ENCODE data around the gene ATXN1L.
A peak's percentile ranks its signal among the peaks of the same experiment; 100 is the strongest.
"Not testable (repeated sequence)": the region's sequence is repeated elsewhere in the genome, so short reads cannot be mapped to it uniquely, and the experiment has no call there.

The ATXN1L gene

DNA sequence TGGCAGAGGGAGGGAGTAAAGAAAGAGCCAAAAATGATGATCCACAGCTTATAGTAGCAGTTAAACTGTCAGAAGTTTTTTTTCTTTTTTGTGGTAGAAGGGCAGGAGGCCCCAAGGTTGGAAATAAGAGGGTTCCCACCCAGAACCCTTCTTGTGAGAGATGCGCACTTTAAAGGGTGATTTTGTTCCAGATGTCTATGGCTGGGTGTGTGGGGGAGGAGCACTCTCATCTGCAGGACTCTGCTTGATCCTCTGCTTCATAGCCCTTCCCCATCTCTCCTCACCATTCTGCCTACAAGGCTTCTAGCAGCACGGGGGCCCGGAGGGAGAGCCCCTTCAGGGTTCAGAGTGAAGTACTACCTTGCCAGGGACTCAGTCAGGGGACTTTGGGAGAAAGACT lies 6.4 kb downstream of the ATXN1L start:
- no peak for DNase-seq (ENCODE audit: low read depth in 2 of 2)

DNA sequence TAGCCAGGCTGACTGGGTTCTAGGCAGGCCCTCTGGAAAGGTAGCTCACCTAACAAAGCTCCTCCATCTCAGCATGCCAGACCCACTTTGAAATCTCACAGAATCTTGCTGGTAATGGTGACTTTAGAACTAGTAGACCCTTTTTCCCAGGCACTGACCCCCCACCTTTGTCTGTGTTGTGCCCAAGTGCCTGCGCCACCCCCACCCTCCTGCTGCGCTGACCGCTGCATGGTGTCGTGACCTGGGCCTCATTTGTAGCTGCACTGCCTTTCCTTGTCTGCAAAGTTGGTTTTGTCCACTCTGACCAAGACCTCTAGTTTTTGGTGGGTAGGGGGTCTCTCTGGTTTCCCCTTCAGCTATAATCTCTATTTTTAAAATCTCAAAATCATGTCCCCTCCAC lies 6.8 kb downstream of the ATXN1L start:
- no peak for DNase-seq (ENCODE audit: low read depth in 2 of 2)

DNA sequence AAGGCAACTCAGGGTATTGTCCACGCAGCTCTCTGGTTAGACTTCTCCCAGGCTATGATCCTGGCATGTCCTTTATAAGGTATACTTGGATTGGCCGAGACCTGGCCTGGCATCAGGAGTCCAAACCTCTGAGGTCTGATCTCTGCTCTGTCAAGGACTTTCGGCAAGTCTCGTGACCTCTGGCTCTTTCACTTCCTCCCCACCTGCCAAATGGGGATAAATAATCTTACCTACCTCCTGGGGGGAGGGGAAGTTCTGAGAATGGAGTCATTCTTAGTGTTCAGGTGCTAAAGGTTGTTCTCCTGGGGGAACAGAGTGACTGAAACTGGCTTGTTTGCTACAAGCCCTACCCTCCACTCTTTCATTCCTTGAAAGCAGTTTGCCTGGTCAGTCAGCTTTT lies 7.6 kb downstream of the ATXN1L start:
- DNase-seq (ENCODE audit: low read depth in 2 of 2), result no peak

DNA sequence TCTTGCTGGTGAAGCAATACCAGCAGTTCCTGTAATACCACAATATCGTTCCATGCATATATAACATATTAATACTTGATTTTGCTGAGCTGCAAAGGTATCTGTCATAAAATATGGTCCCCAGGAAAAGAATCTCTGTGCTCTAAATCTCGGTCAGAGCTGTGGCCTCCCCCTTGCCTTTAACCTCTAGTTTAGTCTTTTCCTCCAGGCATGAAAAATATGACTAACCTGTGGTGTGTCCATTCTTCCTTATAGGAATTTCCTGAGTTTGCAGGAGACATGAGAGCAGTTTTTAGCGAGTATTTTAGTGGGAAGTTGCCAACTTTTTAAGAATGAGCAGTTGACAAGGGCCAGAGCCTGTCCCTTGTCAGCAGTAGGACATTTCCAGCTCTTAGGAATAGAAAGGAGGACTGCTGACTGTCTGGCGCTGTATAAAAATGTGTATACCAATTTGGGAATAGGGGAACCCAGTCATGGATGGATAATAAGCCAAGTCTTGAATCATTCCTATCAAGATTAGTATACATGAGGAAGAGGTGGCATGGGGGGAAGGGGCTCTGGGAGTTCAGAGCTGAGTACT lies 8.7 kb downstream of the ATXN1L start:
- no peak for DNase-seq (ENCODE audit: low read depth in 2 of 2)

DNA sequence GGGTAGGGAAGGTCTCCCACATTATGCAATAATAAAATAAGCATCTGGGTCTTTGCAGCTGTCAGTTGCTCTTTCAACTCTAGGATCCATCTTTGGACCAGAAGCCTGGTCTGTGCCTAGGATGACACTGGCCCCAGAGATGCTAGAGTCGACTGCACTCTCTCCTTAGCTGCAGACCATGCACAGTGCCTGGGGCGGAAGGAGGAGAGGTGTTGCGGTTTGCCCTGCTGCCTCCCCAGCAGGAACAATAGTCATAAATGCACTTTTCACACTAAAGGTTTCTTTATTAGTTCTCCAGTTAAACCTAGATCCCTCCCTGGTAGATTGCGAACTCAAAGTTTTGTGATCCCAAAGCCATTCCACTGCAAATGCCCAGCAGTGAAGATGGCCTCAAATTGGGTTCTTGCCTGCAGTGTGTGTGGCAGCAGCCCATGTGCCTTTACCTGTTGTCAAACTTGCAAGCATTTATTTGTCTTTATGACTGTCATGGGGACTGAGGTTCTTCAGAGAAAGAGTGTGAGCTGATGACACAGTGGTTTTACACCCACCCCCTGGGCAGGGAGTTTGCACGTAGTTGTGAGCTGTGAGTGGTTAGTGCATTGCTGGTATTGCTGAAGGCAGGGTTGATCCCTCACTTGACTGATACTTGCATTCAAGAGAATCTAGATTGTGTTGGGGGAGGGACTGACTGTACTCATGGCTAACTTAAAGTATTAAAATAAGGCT lies 10.3 kb downstream of the ATXN1L start:
- DNase-seq (ENCODE audit: low read depth in 2 of 2), result no peak

DNA sequence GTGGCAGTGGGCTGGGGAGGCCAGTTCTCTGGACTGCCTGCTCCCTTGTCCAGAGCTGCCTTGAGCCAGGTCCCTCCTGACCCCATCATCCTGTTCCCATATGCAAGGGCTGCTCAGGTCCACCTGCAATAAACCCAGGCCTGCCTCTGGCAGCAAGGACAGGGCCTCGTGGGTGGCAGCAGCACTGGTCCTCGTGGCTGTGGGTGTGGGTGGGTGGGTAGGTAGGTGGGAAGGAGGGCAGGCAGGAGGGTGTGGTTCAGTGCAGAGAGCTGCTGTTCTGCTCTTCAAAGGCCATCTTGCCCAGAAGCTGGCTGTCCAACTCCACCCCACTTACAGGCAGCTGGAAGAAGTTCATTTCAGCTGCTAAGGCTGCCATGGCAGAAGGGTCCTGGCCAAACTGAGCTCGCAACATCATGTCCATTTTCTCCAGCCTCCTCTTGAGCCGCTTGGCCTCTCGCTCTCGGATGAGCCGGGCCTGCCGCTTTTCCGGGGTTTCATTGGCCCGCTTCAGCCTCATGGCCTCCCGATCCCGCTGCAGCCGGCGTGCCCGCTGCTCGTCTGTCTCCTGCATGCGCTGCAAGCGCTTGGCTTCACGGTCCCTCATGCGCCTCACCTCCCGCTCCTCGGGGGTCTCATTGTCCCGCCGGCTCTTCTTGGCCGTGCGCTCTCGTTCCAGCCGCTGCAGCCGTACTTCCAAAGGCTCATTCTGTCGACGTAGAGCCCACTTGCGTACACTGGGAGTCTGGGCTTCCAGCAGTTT lies 14.2 kb downstream of the ATXN1L start:
- DNase-seq (ENCODE audit: low read depth in 2 of 2), result no peak

DNA sequence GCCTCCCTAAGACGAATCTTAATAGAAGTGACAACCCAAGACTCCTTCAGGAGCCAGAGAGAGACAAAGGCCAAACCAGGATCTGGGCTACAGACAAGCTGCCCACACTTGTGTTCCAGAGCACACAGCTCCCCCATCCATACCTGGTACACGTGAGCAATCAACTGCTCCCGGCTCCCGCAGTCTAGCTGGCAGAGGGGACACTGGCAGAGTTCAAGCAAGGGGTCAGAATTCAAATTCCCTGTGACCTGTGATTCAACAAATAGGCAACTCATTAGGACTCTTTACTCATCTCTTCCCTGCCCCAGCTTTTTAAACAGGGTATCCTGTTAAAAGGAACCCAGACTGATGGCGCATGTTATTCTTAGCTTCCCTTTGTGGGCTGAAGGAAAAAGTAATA lies 18.2 kb downstream of the ATXN1L start:
- no peak for DNase-seq (ENCODE audit: low read depth in 2 of 2)

DNA sequence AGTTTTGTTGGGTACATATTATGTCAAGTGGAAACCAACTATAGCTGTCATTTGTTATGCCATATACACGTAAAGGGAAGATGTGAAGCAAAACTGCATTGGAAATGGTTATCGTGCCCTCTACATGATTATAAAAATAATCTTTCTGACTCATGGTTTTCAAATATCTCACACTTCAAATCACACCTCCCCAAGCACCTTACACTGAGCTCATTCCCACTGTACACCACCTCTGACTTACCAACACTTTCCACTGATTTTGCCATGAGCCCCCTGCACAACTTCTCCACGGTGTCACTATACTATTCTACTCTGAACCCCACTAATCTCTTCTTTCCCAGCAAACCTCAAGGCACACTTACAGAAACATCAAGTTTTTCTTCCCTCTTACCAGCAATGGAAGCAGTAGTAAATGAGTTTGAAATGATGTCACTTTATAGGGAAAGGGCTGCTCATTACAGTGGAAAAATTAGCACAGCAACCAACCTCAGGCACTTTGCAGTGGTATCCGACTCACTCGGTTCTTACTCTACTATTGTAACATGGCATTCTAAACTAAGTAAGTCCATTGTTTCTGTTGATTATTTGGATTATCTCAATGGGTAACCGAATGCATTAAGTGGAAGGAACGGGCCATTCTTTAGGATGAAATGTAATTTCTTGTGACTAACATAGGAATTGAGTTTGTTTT lies 19.5 kb downstream of the ATXN1L start:
- no peak for DNase-seq (ENCODE audit: low read depth in 2 of 2)

DNA sequence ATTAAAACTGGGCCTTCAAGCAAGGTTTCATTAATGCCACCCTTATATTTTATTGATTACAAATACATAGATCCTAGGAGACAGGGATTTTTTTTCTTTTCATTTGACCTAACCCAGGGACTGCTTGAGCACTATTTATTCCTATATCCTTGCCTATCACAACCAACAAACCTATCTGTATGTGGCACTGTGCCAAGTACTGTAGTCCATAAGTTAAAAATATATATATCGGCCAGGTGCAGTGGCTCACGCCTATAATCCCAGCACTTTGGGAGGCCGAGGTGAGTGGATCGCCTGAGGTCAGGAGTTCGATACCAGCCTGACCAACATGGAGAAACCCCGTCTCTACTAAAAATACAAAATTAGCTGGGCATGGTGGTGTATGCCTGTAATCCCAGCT lies 21.4 kb downstream of the ATXN1L start:
- not testable (repeated sequence) for DNase-seq (ENCODE audit: low read depth in 2 of 2)

DNA sequence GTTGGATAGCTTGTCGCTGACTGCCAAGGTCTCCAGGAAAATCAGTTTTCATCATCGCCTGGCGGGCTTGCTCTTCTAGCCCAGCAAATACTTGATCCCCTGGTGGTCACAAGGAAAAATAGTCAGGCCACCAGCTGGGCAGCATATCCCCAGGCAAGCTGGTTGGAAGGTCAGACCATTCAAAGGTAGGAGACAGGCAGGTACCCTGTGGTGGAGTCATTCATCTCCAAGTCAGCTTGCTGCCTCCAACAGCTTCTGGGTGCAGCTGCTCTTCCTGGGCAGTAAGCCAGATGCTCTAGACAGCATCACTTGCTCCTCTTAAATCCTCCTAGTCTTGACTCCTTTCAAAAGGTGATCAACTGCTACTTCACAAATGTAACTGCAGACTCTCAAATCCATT lies 22.2 kb downstream of the ATXN1L start:
- no peak for DNase-seq (ENCODE audit: low read depth in 2 of 2)

DNA sequence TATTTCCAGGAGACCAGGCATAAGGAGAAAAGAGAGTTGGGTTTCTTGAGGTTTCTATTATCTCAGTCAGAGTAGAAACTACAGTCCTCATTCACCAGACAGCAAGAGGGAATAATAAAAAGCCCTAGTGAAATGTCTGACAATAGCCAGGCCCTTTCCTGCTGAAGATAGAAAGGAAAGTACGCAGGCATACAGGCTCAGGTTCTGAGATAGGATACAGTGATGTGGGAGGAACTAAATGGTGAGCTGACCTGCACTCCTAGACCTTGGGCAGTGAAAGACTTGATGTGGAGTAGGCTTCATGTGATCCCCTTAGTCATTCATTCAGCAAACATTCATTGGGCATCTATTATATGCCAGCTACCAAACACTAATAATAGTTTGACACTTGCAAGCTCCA lies 23.3 kb downstream of the ATXN1L start:
- no peak for DNase-seq (ENCODE audit: low read depth in 2 of 2)

DNA sequence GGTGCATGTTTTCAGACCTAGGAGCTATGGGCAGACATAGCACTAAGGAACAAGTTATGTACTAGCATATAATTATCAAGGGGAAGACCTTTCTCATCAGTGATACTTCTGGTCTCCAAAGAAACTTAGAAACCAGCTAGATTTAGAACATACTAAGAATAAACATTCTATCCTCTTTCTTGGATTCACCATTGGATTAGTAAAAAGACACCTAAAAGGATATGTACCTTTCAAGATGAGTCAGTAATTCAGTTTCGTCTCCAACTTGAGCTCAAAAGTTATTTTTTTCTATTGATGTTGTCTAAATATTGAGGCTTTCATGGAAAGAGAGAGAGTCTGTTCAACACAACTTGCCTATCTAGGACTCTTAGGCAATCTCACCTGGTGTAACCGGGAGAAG lies 25.0 kb downstream of the ATXN1L start:
- no peak for DNase-seq (ENCODE audit: low read depth in 2 of 2)

DNA sequence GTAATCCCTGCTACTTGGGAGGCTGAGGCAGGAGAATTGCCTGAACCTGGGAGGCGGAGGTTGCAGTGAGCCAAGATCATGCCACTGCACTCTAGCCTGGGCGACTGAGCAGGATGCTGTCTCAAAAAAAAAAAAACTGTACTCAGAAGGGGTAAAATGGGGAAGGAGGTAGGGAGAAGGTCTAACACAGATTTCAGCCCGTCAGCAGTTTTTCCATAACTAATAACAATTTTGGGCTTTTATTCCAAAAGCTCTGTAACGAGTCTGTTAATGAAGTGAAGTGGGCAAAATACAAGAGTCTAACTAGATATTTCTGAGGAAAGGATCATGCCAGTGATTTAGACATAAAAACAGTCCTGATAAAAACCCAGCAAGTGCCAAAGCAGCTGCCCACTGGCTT lies 27.4 kb downstream of the ATXN1L start:
- no peak for DNase-seq (ENCODE audit: low read depth in 2 of 2)

DNA sequence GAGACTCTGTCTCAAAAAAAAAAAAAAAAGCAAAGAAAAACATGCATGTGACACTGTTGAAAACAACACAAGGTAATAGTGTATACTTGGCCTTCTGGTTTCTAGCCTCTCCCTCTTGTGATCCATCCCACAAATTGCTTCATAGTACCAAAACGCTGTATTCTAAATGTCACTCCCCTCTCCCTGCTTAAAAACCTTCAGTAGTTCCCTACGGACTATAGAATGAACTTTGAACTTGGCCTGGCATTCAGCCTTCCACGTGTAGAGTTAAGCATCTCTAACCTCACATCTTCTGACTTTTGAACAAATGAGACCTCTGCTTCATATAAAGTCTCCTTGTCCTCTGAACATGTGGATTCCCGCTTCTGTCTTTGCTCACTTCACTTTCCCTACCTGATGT lies 33.1 kb downstream of the ATXN1L start:
- DNase-seq (ENCODE audit: low read depth in 2 of 2), result no peak

DNA sequence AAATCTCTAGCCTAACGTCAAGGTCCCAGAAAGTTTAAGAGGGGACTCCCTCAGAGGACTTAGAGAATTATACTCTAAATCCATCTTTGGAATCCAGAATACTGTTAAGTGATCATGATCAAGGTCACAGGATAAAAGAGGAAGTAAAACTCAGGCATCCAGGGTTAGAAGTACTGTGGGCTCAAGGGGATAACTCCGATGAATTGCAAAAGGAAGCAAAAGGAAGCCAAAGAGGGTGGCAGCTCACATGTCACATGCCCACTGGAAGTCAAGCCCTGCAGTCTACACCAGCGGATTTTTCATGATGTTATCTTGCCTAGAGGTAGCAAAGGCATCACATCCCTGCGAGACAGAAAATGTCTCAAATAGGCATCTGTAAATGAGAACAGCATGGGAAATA lies 34.4 kb downstream of the ATXN1L start:
- DNase-seq (ENCODE audit: low read depth in 2 of 2), result no peak

DNA sequence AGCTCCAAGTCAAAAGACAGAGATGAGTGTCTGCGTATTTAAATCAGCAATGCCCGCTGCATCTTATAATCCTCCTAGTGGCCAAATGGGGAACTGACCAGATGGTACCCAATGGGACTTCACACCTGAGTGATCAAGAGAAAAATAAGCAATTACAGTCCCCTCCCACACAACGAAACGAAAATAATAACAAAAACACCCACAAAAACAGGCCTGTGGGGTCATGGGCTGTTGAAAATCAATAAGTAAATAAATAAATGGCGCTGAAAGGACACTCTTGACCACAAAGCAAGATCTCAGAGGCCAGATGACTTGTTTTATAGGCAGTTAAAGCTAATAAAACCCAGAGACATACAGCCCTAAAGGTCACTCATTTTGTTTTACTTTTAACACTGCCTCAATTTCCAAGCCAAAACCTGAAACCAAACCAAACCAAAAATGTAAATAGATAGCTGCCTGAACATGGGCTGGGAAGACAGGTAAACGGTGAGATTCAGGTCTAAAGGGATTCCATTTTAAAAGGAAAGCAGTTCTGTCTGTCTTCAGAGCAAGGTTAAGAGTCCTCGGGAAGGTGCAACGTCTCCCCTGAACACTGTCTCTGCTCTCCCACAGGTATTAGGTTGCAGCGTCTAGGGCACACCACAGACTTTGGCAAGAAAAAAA lies 36.9 kb downstream of the ATXN1L start:
- peak; percentile 60 to 72 for DNase-seq (ENCODE audit: low read depth in 2 of 2)

DNA sequence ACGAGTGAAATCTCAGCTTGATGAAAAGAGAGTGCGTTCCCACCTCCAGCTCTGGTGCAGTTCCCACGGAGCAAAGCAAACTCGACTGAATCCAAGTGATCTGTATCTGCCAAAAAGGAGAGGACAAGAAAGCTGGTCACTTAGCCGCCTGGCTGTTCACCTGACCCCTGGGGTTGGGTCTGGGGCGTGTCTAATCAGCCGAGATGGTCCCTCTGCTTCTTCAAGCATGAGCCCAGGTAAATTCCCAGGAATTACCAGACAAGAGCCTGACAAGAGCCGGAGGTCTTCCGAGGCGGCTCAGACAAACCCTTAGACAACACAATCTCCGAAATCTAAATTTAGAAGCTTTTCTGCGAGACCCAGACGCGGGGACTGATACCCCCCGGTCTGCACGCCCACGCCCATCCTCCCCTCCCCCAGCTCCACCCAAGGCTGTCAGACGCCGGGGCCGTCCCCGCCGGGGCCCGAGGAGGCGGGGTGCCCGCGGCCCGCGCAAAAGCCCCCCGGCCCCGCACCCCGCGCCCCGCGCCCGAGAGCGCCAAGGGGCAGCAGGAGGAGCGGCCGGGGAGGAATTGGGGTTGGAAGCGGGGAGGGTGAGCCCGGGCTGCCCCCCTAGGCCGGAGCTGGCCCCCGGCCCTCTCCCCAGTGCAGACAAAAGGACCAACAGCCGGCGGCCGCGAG lies 37.5 kb downstream of the ATXN1L start:
- peak; percentile 28 to 40 for DNase-seq (ENCODE audit: low read depth in 2 of 2)

DNA sequence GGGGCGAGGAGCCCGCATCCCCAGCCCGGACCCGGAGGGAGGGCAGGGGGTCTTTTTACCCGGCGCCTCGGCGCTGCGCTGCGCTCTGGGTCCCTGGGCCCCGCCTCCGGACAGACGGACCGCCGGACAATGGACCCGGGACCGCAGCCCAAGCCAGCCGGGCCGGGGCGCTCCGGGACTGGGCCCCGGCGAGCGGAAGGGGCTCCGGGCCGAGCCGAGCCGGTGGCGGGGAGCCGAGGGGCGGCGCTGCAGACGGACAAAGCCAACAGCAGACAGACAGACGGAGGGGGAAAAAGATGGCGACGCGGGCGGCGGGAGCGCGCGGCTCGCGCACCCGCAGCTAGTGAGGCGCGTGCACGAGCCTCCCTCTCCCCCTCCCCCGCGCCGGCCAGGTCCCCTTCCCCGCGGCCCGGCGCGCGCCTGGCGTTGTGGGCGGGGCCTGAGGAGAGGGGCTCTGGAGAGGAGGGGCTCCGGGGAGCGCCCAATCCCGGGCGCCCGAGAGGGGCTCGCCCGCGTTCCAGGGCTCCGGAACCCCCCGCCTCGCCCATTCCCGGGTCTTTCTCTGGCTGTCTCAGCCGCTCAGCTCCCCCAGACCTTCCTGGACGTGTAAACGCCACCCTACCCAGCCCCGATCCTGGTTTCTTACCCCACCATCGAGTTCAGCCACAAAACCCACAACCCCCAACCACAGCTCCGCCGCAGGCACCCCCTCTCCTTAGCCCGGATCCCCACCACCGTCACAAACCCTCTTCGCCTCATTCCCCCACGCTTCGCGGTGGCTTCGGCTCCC lies 38.3 kb downstream of the ATXN1L start, which contains the start of gene ZNF821:
Gene ZNF821 (minus strand): TSS at position 334 of the 790 bp plus-strand sequence. CDS start 4,236 bp downstream, outside the sequence.
- DNase-seq (ENCODE audit: low read depth in 2 of 2), result peak; percentile 63 to 68

DNA sequence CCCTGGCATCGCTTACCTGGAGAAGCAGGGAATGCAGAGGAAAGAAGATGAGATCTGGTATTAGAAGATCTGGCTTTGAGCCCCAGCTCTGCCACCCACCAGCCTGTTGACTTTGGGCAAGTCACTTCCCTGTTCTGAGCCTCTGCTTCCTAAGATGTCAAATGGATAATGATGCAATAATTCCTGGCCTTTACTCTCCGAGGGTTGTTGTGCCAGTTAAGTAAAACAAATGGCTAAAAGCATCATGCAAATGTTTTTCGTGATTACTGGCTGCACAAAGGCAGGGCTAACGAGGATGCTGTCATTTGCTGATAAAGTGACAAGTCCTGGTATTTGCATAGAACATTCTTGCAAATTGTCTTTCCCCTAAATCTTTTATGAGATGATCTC lies 39.5 kb downstream of the ATXN1L start:
- DNase-seq (ENCODE audit: low read depth in 2 of 2), result no peak

DNA sequence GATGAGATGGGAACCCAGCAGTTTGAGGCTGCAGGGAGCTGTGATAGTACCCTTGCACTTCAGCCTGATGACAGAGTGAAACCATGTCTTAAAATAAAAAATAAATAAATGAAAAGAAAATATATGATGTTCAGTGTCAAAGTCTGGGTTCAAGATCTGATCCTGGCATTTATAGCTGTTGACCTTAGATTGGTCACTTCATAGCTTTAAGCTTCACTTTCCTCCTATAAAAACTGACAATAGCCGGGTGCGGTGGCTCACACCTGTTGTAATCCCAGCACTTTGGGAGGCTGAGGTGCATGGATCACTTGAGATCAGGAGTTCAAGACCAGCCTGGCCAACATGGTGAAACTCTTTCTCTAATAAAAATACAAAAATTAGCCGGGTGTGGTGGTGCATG lies 43.4 kb downstream of the ATXN1L start:
- no peak for DNase-seq (ENCODE audit: low read depth in 2 of 2)

DNA sequence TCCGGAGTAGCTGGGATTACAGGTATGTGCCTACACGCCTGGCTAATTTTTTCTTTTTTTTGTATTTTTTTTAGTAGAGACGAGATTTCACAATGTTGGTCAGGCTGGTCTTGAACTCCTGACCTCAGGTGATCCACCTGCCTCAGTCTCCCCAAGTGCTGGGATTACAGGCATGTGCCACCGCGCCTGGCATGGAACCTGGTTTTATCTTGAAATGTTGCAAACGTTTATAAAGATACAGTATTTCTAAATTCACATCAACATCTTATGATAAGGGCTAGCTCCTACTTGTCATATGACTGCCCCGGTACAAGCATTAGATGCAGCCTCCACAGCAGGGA lies 48.1 kb downstream of the ATXN1L start:
- DNase-seq (ENCODE audit: low read depth in 2 of 2), result no peak
